Liver (tissue), 9 donors: ENCODE measurements around the gene SASH1. TPM values are rescaled to one million over a fixed set of nuclear protein-coding genes. Genes with fewer than 3 reads are reported as not detected.

Experiments used
- DNase-seq: peaks from one replicate; pipeline ENCODE4 v3.0.0-alpha.2; 2017; ENCODE audit warnings: low spot score
- H3K27ac ChIP-seq, 2 donors: one replicate each; pipeline ENCODE4 v1.7.0; 2013; ENCODE audit warnings: inconsistent platforms in 2 of 2, low read length in 2 of 2, control low read depth in 1 of 2, low read depth in 1 of 2, mild to moderate bottlenecking in 1 of 2
- H3K27me3 ChIP-seq, 4 donors: one replicate each; pipeline versions ENCODE4 v1.6.1 to v1.7.0; 2013; ENCODE audit warnings: low read length in 3 of 4, inconsistent platforms in 1 of 4, mild to moderate bottlenecking in 1 of 4, moderate library complexity in 1 of 4; ENCODE audit not compliant: control insufficient read depth in 4 of 4, insufficient read depth in 4 of 4
- H3K36me3 ChIP-seq, 4 donors: one replicate each; pipeline versions ENCODE4 v1.6.1 to v1.7.0; 2013; ENCODE audit warnings: low read length in 3 of 4, mild to moderate bottlenecking in 3 of 4, low read depth in 1 of 4, moderate library complexity in 1 of 4; ENCODE audit not compliant: control insufficient read depth in 4 of 4, insufficient read depth in 3 of 4
- H3K4me1 ChIP-seq, 4 donors: one replicate each; pipeline versions ENCODE4 v1.6.1 to v1.7.0; 2013; ENCODE audit warnings: low read length in 3 of 4, mild to moderate bottlenecking in 3 of 4, moderate library complexity in 1 of 4; ENCODE audit not compliant: control insufficient read depth in 4 of 4, insufficient read depth in 4 of 4
- H3K4me3 ChIP-seq, 3 donors: one replicate each; pipeline versions ENCODE4 v1.6.1 to v1.7.0; 2013; ENCODE audit warnings: low read length in 3 of 3, control low read depth in 1 of 3, low read depth in 1 of 3, mild to moderate bottlenecking in 1 of 3
- H3K9ac ChIP-seq, 2 donors: one replicate each; pipeline ENCODE4 v1.7.0; 2013; ENCODE audit warnings: low read length in 2 of 2, mild to moderate bottlenecking in 2 of 2, moderate library complexity in 2 of 2, control low read depth in 1 of 2, low read depth in 1 of 2
- H3K9me3 ChIP-seq, 4 donors: one replicate each; pipeline versions ENCODE4 v1.6.1 to v1.7.0; 2013; ENCODE audit warnings: low read length in 3 of 4; ENCODE audit not compliant: control insufficient read depth in 4 of 4
- EGR1 ChIP-seq, 2 donors: IDR thresholded peaks; 2 replicates each; pipeline ENCODE4 v1.6.1; 2016 to 2018; ENCODE audit warnings: antibody characterized with exemption in 2 of 2, low read depth in 2 of 2
- FOXA1 ChIP-seq: IDR thresholded peaks from 2 replicates; pipeline ENCODE4 v1.6.1; 2016; ENCODE audit warnings: antibody characterized with exemption
- FOXA2 ChIP-seq: IDR thresholded peaks from 2 replicates; pipeline ENCODE4 v1.6.1; 2016; ENCODE audit warnings: antibody characterized with exemption
- GABPA ChIP-seq, 2 donors: IDR thresholded peaks in 1 of 2; conservative IDR thresholded peaks in 1 of 2; 2 replicates each; pipeline ENCODE4 v1.6.1; 2016; ENCODE audit warnings: antibody characterized with exemption in 2 of 2, mild to moderate bottlenecking in 1 of 2, moderate library complexity in 1 of 2
- HNF4A ChIP-seq, 2 donors: conservative IDR thresholded peaks; 2 replicates each; pipeline ENCODE4 v1.6.1; 2016; ENCODE audit warnings: antibody characterized with exemption in 2 of 2, mild to moderate bottlenecking in 2 of 2
- HNF4G ChIP-seq: IDR thresholded peaks from 2 replicates; pipeline ENCODE4 v1.6.1; 2016; ENCODE audit warnings: antibody characterized with exemption
- JUND ChIP-seq, 2 donors: IDR thresholded peaks; 2 replicates each; pipeline ENCODE4 v1.6.1; 2016; ENCODE audit warnings: antibody characterized with exemption in 2 of 2
- NR2F2 ChIP-seq: IDR thresholded peaks from 2 replicates; pipeline ENCODE4 v1.6.1; 2016; ENCODE audit warnings: antibody characterized with exemption
- RAD21 ChIP-seq, 2 donors: IDR thresholded peaks; 2 replicates each; pipeline ENCODE4 v1.6.1; 2016; ENCODE audit warnings: antibody characterized with exemption in 2 of 2, mild to moderate bottlenecking in 2 of 2
- RXRA ChIP-seq, 2 donors: IDR thresholded peaks; 2 replicates each; pipeline ENCODE4 v1.6.1; 2017 to 2018; ENCODE audit warnings: antibody characterized with exemption in 2 of 2, mild to moderate bottlenecking in 1 of 2
- SP1 ChIP-seq: IDR thresholded peaks from 2 replicates; pipeline ENCODE4 v1.6.1; 2018; ENCODE audit warnings: antibody characterized with exemption, mild to moderate bottlenecking
- TAF1 ChIP-seq: conservative IDR thresholded peaks from 2 replicates; pipeline ENCODE4 v1.6.1; 2016; ENCODE audit warnings: antibody characterized with exemption, mild to moderate bottlenecking
- YY1 ChIP-seq: IDR thresholded peaks from 2 replicates; pipeline ENCODE4 v1.6.1; 2016; ENCODE audit warnings: antibody characterized with exemption, mild to moderate bottlenecking
- WGBS: extraction: QIAGEN DNeasy Blood & Tissue Kit; methylation state at CpG from one replicate; pipeline ENCODE4 v1.1.7; 2013; 5-methylcytosine and 5-hydroxymethylcytosine counted together
- polyA plus RNA-seq, 2 donors: library from polyadenylated mRNA; stranded (reverse) in 1 of 2; unstranded in 1 of 2; fragments of 200-250 nt in 1 of 2; fragments of >200 nt in 1 of 2; fragmentation: Nextera tagmentation in 1 of 2; extraction: Ambion mirVana in 1 of 2; gene quantifications; one replicate each; pipeline versions ENCODE4 v1.2.1 to v1.2.3, GENCODE V29; 2013 to 2015
- total RNA-seq, 2 donors: library from RNA; depleted of rRNA; stranded (reverse); fragments of >200 nt; gene quantifications; one replicate each; pipeline ENCODE4 v1.2.3, GENCODE V29; 2014
- TF ChIP-seq, protein P1 (sequence below): IDR thresholded peaks from 2 replicates; pipeline ENCODE4 v1.6.1; 2016; ENCODE audit warnings: antibody characterized with exemption
- TF ChIP-seq, protein P2 (sequence below): IDR thresholded peaks from 2 replicates; pipeline ENCODE4 v1.6.1; 2016; ENCODE audit warnings: antibody characterized with exemption
- TF ChIP-seq, protein P3 (sequence below): IDR thresholded peaks from 2 replicates; pipeline ENCODE4 v1.6.1; 2016; ENCODE audit warnings: antibody characterized with exemption
- TF ChIP-seq, protein P4 (sequence below): fragments of 150-350 bp; IDR thresholded peaks from 2 replicates; pipeline ENCODE4 v1.5.1; 2017; ENCODE audit warnings: improper control_type of control experiment, low read depth, low read length; ENCODE audit not compliant: missing input control
- TF ChIP-seq, protein P5 (sequence below): IDR thresholded peaks from 2 replicates; pipeline ENCODE4 v1.6.1; 2016; ENCODE audit warnings: antibody characterized with exemption, mild to moderate bottlenecking
- donor health status: healthy.
- donor health status: healthy.
- donor health status: healthy.
- donor health status: healthy.
- donor health status: healthy.

The SASH1 gene
- total and polyA plus RNA-seq, 4 donors = 3.5 to 16.4 (median 7.6) TPM

DNA sequence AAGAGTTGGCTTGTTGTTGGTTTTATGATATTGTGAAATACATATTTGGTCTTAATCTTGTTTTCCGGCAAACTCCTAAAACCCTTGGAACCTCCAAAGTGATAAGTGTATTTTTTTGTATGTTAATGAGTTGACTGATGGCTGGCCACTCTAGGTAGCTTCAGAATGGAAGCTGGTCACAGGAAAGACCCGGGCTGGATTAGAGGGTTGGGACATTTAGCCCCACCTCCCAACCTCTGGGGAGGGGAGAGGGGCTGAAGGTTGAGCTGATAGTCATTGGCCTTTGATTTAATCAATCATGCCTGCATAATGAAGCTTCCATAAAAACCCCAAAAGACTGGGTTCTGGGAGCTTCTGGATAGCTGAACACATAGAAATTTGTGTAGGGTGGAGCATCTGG lies 42.7 kb downstream of the SASH1 start:
- Histone ChIP-seq H3K27ac (no peak overlapping the region), H3K9me3 (no peaks in the 10 kb centered on the region), H3K4me1 (no peaks in the 10 kb centered on the region), H3K27me3 (no peaks in the 10 kb centered on the region), H3K4me3 (no peak overlapping the region), H3K36me3 (no peaks in the 10 kb centered on the region), H3K9ac (no peak overlapping the region)
- 68% methylated on average over 2 of the region's 2 CpGs for WGBS
- TF ChIP-seq, protein P1, sequence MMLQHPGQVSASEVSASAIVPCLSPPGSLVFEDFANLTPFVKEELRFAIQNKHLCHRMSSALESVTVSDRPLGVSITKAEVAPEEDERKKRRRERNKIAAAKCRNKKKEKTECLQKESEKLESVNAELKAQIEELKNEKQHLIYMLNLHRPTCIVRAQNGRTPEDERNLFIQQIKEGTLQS = no peak
- TF ChIP-seq, protein P2, sequence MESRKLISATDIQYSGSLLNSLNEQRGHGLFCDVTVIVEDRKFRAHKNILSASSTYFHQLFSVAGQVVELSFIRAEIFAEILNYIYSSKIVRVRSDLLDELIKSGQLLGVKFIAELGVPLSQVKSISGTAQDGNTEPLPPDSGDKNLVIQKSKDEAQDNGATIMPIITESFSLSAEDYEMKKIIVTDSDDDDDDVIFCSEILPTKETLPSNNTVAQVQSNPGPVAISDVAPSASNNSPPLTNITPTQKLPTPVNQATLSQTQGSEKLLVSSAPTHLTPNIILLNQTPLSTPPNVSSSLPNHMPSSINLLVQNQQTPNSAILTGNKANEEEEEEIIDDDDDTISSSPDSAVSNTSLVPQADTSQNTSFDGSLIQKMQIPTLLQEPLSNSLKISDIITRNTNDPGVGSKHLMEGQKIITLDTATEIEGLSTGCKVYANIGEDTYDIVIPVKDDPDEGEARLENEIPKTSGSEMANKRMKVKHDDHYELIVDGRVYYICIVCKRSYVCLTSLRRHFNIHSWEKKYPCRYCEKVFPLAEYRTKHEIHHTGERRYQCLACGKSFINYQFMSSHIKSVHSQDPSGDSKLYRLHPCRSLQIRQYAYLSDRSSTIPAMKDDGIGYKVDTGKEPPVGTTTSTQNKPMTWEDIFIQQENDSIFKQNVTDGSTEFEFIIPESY = no peak
- TF ChIP-seq HNF4A (conservative IDR thresholded peaks at IDR 0.05) = no peak
- no peak for TF ChIP-seq NR2F2
- TF ChIP-seq JUND (IDR thresholded peaks at IDR 0.05) = no peak
- TF ChIP-seq, protein P3, sequence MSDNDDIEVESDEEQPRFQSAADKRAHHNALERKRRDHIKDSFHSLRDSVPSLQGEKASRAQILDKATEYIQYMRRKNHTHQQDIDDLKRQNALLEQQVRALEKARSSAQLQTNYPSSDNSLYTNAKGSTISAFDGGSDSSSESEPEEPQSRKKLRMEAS = no peak
- TF ChIP-seq FOXA1 = no peak
- no peak for TF ChIP-seq FOXA2
- TF ChIP-seq, protein P4, sequence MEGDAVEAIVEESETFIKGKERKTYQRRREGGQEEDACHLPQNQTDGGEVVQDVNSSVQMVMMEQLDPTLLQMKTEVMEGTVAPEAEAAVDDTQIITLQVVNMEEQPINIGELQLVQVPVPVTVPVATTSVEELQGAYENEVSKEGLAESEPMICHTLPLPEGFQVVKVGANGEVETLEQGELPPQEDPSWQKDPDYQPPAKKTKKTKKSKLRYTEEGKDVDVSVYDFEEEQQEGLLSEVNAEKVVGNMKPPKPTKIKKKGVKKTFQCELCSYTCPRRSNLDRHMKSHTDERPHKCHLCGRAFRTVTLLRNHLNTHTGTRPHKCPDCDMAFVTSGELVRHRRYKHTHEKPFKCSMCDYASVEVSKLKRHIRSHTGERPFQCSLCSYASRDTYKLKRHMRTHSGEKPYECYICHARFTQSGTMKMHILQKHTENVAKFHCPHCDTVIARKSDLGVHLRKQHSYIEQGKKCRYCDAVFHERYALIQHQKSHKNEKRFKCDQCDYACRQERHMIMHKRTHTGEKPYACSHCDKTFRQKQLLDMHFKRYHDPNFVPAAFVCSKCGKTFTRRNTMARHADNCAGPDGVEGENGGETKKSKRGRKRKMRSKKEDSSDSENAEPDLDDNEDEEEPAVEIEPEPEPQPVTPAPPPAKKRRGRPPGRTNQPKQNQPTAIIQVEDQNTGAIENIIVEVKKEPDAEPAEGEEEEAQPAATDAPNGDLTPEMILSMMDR = no peak
- no peak for TF ChIP-seq GABPA (IDR thresholded peaks at IDR 0.05 in 1 of 2, conservative IDR thresholded peaks at IDR 0.05 in 1 of 2)
- TF ChIP-seq SP1 = no peak
- no peak for TF ChIP-seq EGR1 (IDR thresholded peaks at IDR 0.05; ENCODE audit: low read depth in 2 of 2)
- TF ChIP-seq, protein P5, sequence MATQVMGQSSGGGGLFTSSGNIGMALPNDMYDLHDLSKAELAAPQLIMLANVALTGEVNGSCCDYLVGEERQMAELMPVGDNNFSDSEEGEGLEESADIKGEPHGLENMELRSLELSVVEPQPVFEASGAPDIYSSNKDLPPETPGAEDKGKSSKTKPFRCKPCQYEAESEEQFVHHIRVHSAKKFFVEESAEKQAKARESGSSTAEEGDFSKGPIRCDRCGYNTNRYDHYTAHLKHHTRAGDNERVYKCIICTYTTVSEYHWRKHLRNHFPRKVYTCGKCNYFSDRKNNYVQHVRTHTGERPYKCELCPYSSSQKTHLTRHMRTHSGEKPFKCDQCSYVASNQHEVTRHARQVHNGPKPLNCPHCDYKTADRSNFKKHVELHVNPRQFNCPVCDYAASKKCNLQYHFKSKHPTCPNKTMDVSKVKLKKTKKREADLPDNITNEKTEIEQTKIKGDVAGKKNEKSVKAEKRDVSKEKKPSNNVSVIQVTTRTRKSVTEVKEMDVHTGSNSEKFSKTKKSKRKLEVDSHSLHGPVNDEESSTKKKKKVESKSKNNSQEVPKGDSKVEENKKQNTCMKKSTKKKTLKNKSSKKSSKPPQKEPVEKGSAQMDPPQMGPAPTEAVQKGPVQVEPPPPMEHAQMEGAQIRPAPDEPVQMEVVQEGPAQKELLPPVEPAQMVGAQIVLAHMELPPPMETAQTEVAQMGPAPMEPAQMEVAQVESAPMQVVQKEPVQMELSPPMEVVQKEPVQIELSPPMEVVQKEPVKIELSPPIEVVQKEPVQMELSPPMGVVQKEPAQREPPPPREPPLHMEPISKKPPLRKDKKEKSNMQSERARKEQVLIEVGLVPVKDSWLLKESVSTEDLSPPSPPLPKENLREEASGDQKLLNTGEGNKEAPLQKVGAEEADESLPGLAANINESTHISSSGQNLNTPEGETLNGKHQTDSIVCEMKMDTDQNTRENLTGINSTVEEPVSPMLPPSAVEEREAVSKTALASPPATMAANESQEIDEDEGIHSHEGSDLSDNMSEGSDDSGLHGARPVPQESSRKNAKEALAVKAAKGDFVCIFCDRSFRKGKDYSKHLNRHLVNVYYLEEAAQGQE = no peak
- TF ChIP-seq RXRA (IDR thresholded peaks at IDR 0.05) = no peak
- no peak for TF ChIP-seq HNF4G
- TF ChIP-seq RAD21 (IDR thresholded peaks at IDR 0.05) = no peak
- no peak for TF ChIP-seq TAF1
- no peak for TF ChIP-seq YY1
- no peak for DNase-seq
